Prostate gland (tissue), 2 donors: ENCODE data around the gene TWSG1. TPM values are rescaled to one million over a fixed set of nuclear protein-coding genes. Genes with fewer than 3 reads are reported as not detected.
"Not testable (repeated sequence)": the region's sequence is repeated elsewhere in the genome, so short reads cannot be mapped to it uniquely, and the experiment has no call there.

ENCODE experiments used
- DNase-seq: peaks from one replicate; pipeline ENCODE4 v3.0.0-alpha.2; 2019; ENCODE audit warnings: low spot score
- H3K27ac ChIP-seq, 2 donors: fragments of 200-600 bp; sonication (generic); 2 replicates each; pipeline ENCODE4 v1.5.1; 2017 to 2019
- H3K27me3 ChIP-seq: fragments of 200-600 bp; sonication (generic); replicated peaks from 2 replicates; pipeline ENCODE4 v1.5.1; 2019; ENCODE audit not compliant: insufficient read depth
- H3K36me3 ChIP-seq, 2 donors: fragments of 200-600 bp; sonication (generic); 1 replicate in 1 of 2; 2 replicates in 1 of 2; pipeline versions ENCODE4 v1.5.1 to v1.8.1; 2017 to 2019
- H3K4me1 ChIP-seq: fragments of 200-600 bp; sonication (generic); replicated peaks from 2 replicates; pipeline ENCODE4 v1.5.1; 2019
- H3K4me3 ChIP-seq, 2 donors: fragments of 200-600 bp; sonication (generic); 2 replicates each; pipeline ENCODE4 v1.5.1; 2017 to 2019
- H3K9me3 ChIP-seq: fragments of 200-600 bp; sonication (generic); 2 replicates; pipeline ENCODE4 v1.5.1; 2017
- CTCF ChIP-seq, 4 experiments: fragments of 200-600 bp in 2 of 4; fragments of 450-650 bp in 2 of 4; sonication (generic) in 2 of 4; IDR thresholded peaks; 1 replicate in 3 of 4; 2 replicates in 1 of 4; pipeline ENCODE4 v1.5.1; 2016 to 2019; ENCODE audit warnings: antibody characterized with exemption in 4 of 4, mild to moderate bottlenecking in 2 of 4, moderate library complexity in 2 of 4
- POLR2A ChIP-seq: fragments of 450-650 bp; IDR thresholded peaks from one replicate; pipeline ENCODE4 v1.6.1; 2016; ENCODE audit warnings: antibody characterized with exemption, mild to moderate bottlenecking
- POLR2AphosphoS5 ChIP-seq: sonication (generic); formaldehyde crosslinking; IDR thresholded peaks from one replicate; pipeline ENCODE4 v1.6.1; 2017; ENCODE audit warnings: antibody characterized with exemption
- WGBS: methylation state at CpG from one replicate; pipeline ENCODE4 v1.1.5; 2018; 5-methylcytosine and 5-hydroxymethylcytosine counted together
- intact Hi-C: fragments of 100-400 bp; cut with DNase I; formaldehyde crosslinking; loops from one replicate; pipeline ENCODE4 v1.14.2; 2022
- total RNA-seq, 2 donors: library from RNA; depleted of rRNA; stranded (reverse); fragments of >200 nt; gene quantifications; one replicate each; pipeline ENCODE4 v1.1.0, GENCODE V29; 2016

The TWSG1 gene
- total RNA-seq, 2 donors from 2014 or later: 32.2 to 46.0 TPM

GRCh38 chr18:9426753-9427152 lies 92.2 kb downstream of the TWSG1 start:
- H3K36me3 ChIP-seq: no peaks in the 10 kb centered on the region
- 67% methylated on average over 7 of the region's 7 CpGs for WGBS
- DNase-seq: no peak
- TF ChIP-seq POLR2A (no peak), POLR2AphosphoS5 (no peak), CTCF (IDR thresholded peaks at IDR 0.05) (no peak)
- no peak overlapping the region for H3K4me3 ChIP-seq
- no peak overlapping the region for H3K27ac ChIP-seq
- intact Hi-C loops: no loop called here
- no peaks in the 10 kb centered on the region for H3K4me1 ChIP-seq
- no peaks in the 10 kb centered on the region for H3K9me3 ChIP-seq
- no peaks in the 10 kb centered on the region for H3K27me3 ChIP-seq

- Histone ChIP-seq H3K4me1 (no peaks in the 10 kb centered on the region), H3K4me3 (no peak overlapping the region), H3K9me3 (no peaks in the 10 kb centered on the region), H3K27ac (peak overlapping the region; percentile 2 to 59), H3K36me3 (no peaks in the 10 kb centered on the region), H3K27me3 (no peaks in the 10 kb centered on the region)
- WGBS: 84% methylated on average over 11 of the region's 11 CpGs
- peak; percentile 19 for DNase-seq
- TF ChIP-seq POLR2A (no peak), POLR2AphosphoS5 (peak; percentile 13)
- intact Hi-C loops: no loop called here
Measured at GRCh38 chr18:9428301-9428706, 93.7 kb downstream of the TWSG1 start.

DNA sequence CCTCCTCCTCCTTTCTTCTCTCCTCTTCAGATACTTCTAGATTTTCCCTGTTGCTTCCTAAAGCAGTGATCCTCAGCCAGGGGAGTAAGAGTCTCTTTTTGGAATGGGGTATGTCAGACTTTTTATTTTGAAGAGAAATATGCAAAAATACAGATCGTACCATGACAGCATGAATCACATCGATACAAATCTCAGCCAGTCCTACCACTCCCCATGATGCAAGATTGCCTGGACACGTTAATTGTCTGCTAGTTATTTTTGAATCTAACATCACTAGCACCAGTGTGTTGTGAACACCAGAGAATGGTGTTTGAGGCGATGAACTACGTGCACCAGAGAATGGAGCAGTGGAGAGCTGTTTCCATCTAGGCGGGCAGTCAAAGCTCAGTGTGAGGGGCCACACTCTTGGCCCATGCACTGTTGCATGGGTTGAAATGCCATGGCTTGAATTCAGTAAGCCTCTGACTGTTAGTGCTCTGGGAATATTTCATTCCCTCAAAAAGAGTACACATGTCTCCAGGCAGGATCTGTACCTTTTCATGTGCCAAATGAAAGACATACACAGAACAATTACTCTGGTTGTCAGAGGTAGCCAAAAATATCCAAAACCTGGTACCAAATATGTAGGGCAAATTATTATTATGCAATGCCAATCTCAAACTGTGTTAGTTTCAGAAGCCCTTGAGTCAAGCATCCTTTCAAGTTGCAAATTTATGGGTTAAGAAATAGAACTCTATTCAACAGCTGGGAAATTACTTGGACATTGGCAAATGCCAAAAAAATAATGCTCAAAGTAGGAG lies 94.5 kb downstream of the TWSG1 start:
- DNase-seq: no peak
- Histone ChIP-seq H3K36me3 (no peaks in the 10 kb centered on the region), H3K4me1 (no peaks in the 10 kb centered on the region), H3K27ac (peak overlapping the region; percentile 2 to 59), H3K4me3 (no peak overlapping the region), H3K9me3 (no peaks in the 10 kb centered on the region), H3K27me3 (no peaks in the 10 kb centered on the region)
- WGBS: 56% methylated on average over 6 of the region's 6 CpGs
- TF ChIP-seq POLR2AphosphoS5 (no peak), CTCF (IDR thresholded peaks at IDR 0.05) (no peak), POLR2A (no peak)
- intact Hi-C loops: no loop called here

- Histone ChIP-seq H3K36me3 (no peaks in the 10 kb centered on the region), H3K4me1 (no peaks in the 10 kb centered on the region), H3K4me3 (no peak overlapping the region), H3K9me3 (no peaks in the 10 kb centered on the region), H3K27me3 (no peaks in the 10 kb centered on the region), H3K27ac (no peak overlapping the region)
- intact Hi-C loops: no loop called here
- 51% methylated on average over 3 of the region's 3 CpGs for WGBS
- DNase-seq: no peak
- TF ChIP-seq POLR2A: no peak
- no peak for TF ChIP-seq CTCF (IDR thresholded peaks at IDR 0.05)
- TF ChIP-seq POLR2AphosphoS5: no peak
Measured at GRCh38 chr18:9429662-9429993, 95.1 kb downstream of the TWSG1 start.

GRCh38 chr18:9430315-9430714 lies 95.7 kb downstream of the TWSG1 start:
- intact Hi-C loops, H3K27me3 ChIP-seq, H3K27ac ChIP-seq, H3K36me3 ChIP-seq, H3K9me3 ChIP-seq, DNase-seq, H3K4me1 ChIP-seq, H3K4me3 ChIP-seq: not testable (repeated sequence)
- 96% methylated on average over 22 of the region's 22 CpGs for WGBS

- no peak overlapping the region for H3K27ac ChIP-seq
- no peaks in the 10 kb centered on the region for H3K9me3 ChIP-seq
- H3K4me1 ChIP-seq: no peaks in the 10 kb centered on the region
- no peaks in the 10 kb centered on the region for H3K36me3 ChIP-seq
- no peak for TF ChIP-seq POLR2AphosphoS5
- TF ChIP-seq CTCF (IDR thresholded peaks at IDR 0.05): no peak
- TF ChIP-seq POLR2A: no peak
- DNase-seq: no peak
- WGBS: 91% methylated on average over 6 of the region's 6 CpGs
- no peaks in the 10 kb centered on the region for H3K27me3 ChIP-seq
- no peak overlapping the region for H3K4me3 ChIP-seq
- intact Hi-C loops: no loop called here
Measured at GRCh38 chr18:9431296-9431695, 96.7 kb downstream of the TWSG1 start.

DNA sequence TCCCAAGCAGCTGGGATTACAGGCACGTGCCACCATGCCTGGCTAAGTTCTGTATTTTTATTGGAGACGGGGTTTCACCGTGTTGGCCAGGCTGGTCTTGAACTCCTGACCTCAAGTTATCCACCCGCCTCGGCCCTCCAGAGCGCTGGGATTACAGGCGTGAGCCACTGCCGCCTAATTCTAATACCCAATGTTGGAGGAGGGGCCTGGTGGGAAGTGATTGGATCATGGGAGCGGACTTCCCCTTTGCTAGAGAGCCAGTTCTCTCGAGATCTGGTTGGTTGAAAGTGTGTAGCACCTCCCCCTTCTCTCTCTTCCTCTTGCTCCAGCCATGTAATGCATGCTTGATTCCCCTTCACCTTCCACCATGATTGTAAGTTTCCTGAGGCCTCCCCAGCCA lies 98.5 kb downstream of the TWSG1 start:
- H3K9me3 ChIP-seq, H3K4me3 ChIP-seq, H3K4me1 ChIP-seq, DNase-seq, H3K27me3 ChIP-seq, H3K36me3 ChIP-seq, H3K27ac ChIP-seq, intact Hi-C loops: not testable (repeated sequence)
- WGBS: 94% methylated on average over 10 of the region's 10 CpGs
